WTC11 (cell line): ENCODE data around the gene SLC25A27. TPM values are rescaled to one million over a fixed set of nuclear protein-coding genes. Genes with fewer than 3 reads are reported as not detected.

Experiments used
- ATAC-seq: fragments of 200-7000 bp; cut with Tn5 transposase; 2 replicates; pipeline ENCODE4 v1.10.0; 2021; ENCODE audit warnings: mild to moderate bottlenecking, moderate library complexity
- CTCF ChIA-PET: fragments of 300-600 bp; sonication (Branson Sonifier 250); formaldehyde crosslinking; loops from one replicate; lab custom pipeline; 2021; ENCODE audit warnings: antibody characterized with exemption; lab: Charles Lee
- POLR2A ChIA-PET: fragments of 350-600 bp; sonication (Branson Sonifier 250); formaldehyde crosslinking; loops from one replicate; lab custom pipeline; 2021; ENCODE audit warnings: antibody characterized with exemption; lab: Charles Lee
- DNase-seq: peaks from one replicate; pipeline ENCODE4 v3.0.0; 2021; ENCODE audit warnings: low spot score
- H3K27ac Mint-ChIP-seq: 2 replicates; pipeline ENCODE4 v1.8.0; 2021; ENCODE audit warnings: mixed read lengths
- H3K27me3 Mint-ChIP-seq: 2 replicates; pipeline ENCODE4 v1.8.0; 2021; ENCODE audit warnings: low read depth, mild to moderate bottlenecking, moderate library complexity, mixed read lengths
- H3K36me3 Mint-ChIP-seq: 2 replicates; pipeline ENCODE4 v1.8.0; 2021; ENCODE audit warnings: mixed read lengths
- H3K4me1 Mint-ChIP-seq: 2 replicates; pipeline ENCODE4 v1.8.0; 2022; ENCODE audit warnings: mixed read lengths
- H3K4me3 Mint-ChIP-seq: 2 replicates; pipeline ENCODE4 v1.8.0; 2021; ENCODE audit warnings: mild to moderate bottlenecking, moderate library complexity, mixed read lengths
- H3K9me3 Mint-ChIP-seq: 2 replicates; pipeline ENCODE4 v1.8.0; 2021; ENCODE audit warnings: mixed read lengths
- AFF4 ChIP-seq: sonication (generic); formaldehyde crosslinking; IDR thresholded peaks from 2 replicates; pipeline ENCODE4 v1.8.1; 2023; ENCODE audit warnings: mild to moderate bottlenecking, missing genetic modification reagents, borderline replicate concordance
- ATF1 ChIP-seq: sonication (generic); formaldehyde crosslinking; IDR thresholded peaks from 2 replicates; pipeline ENCODE4 v1.8.1; 2023; ENCODE audit warnings: mild to moderate bottlenecking, moderate library complexity, missing genetic modification reagents
- ATF6 ChIP-seq: sonication (generic); formaldehyde crosslinking; IDR thresholded peaks from 2 replicates; pipeline ENCODE4 v1.8.1; 2023; ENCODE audit warnings: mild to moderate bottlenecking, missing genetic modification reagents
- CREB1 ChIP-seq: sonication (generic); formaldehyde crosslinking; IDR thresholded peaks from 2 replicates; pipeline ENCODE4 v1.8.0; 2023; ENCODE audit warnings: mild to moderate bottlenecking, missing genetic modification reagents
- GRHL2 ChIP-seq: fragments of 250-450 bp; sonication (Bioruptor Pico); IDR thresholded peaks from 2 replicates; pipeline ENCODE4 v1.8.0; 2022; ENCODE audit warnings: mild to moderate bottlenecking, moderate library complexity; ENCODE audit not compliant: insufficient replicate concordance, severe bottlenecking
- IRF1 ChIP-seq: sonication (generic); formaldehyde crosslinking; IDR thresholded peaks from 2 replicates; pipeline ENCODE4 v1.8.0; 2023; ENCODE audit warnings: missing genetic modification reagents
- MLX ChIP-seq: sonication (generic); formaldehyde crosslinking; IDR thresholded peaks from 2 replicates; pipeline ENCODE4 v1.8.1; 2023; ENCODE audit warnings: mild to moderate bottlenecking, missing genetic modification reagents, moderate library complexity
- NFE2L1 ChIP-seq: sonication (generic); formaldehyde crosslinking; IDR thresholded peaks from 2 replicates; pipeline ENCODE4 v1.8.1; 2023; ENCODE audit warnings: missing genetic modification reagents
- NR3C1 ChIP-seq: sonication (generic); formaldehyde crosslinking; conservative IDR thresholded peaks from 2 replicates; pipeline ENCODE4 v1.8.1; 2023; ENCODE audit warnings: low read depth, mild to moderate bottlenecking, missing genetic modification reagents
- OVOL2 ChIP-seq: fragments of 250-450 bp; sonication (Bioruptor Pico); IDR thresholded peaks from 2 replicates; pipeline ENCODE4 v1.9.0; 2021; ENCODE audit warnings: mild to moderate bottlenecking, borderline replicate concordance
- PRRX2 ChIP-seq: fragments of 250-450 bp; sonication (Bioruptor Pico); IDR thresholded peaks from 2 replicates; pipeline ENCODE4 v1.8.0; 2021; ENCODE audit warnings: mild to moderate bottlenecking
- RELA ChIP-seq: sonication (generic); formaldehyde crosslinking; IDR thresholded peaks from 2 replicates; pipeline ENCODE4 v1.8.1; 2022; ENCODE audit warnings: missing genetic modification reagents, mild to moderate bottlenecking, borderline replicate concordance
- SMAD3 ChIP-seq: sonication (generic); formaldehyde crosslinking; IDR thresholded peaks from 2 replicates; pipeline ENCODE4 v1.8.0; 2022; ENCODE audit warnings: missing genetic modification reagents, mild to moderate bottlenecking, borderline replicate concordance
- TEAD4 ChIP-seq: sonication (generic); formaldehyde crosslinking; IDR thresholded peaks from 2 replicates; pipeline ENCODE4 v1.8.0; 2022; ENCODE audit warnings: mild to moderate bottlenecking, missing genetic modification reagents
- TP53 ChIP-seq: sonication (generic); formaldehyde crosslinking; IDR thresholded peaks from 2 replicates; pipeline ENCODE4 v1.8.1; 2023; ENCODE audit warnings: mild to moderate bottlenecking, missing genetic modification reagents
- ZBTB43 ChIP-seq: sonication (generic); formaldehyde crosslinking; IDR thresholded peaks from 2 replicates; pipeline ENCODE4 v1.8.1; 2023; ENCODE audit warnings: mild to moderate bottlenecking, missing genetic modification reagents
- ZMAT4 ChIP-seq: fragments of 250-450 bp; sonication (Bioruptor Pico); IDR thresholded peaks from 2 replicates; pipeline ENCODE4 v1.9.0; 2021; ENCODE audit warnings: mild to moderate bottlenecking
- ZNF232 ChIP-seq: sonication (generic); formaldehyde crosslinking; IDR thresholded peaks from 2 replicates; pipeline ENCODE4 v1.8.0; 2022; ENCODE audit warnings: mild to moderate bottlenecking, missing genetic modification reagents
- ZNF425 ChIP-seq: fragments of 250-450 bp; sonication (Bioruptor Pico); conservative IDR thresholded peaks from 2 replicates; pipeline ENCODE4 v1.9.0; 2021; ENCODE audit warnings: mild to moderate bottlenecking
- ZNF671 ChIP-seq: fragments of 250-450 bp; sonication (Bioruptor Pico); IDR thresholded peaks from 2 replicates; pipeline ENCODE4 v1.8.0; 2021; ENCODE audit warnings: mild to moderate bottlenecking
- total RNA-seq: library from RNA; stranded (reverse); gene quantifications from 3 replicates; pipeline ENCODE4 v1.2.3, GENCODE V29; 2021

The SLC25A27 gene
- total RNA-seq, 1 experiment from 2014 or later = 10.9 TPM

- Mint-ChIP-seq H3K27me3 (no peaks in the 10 kb centered on the region), H3K9me3 (no peaks in the 10 kb centered on the region), H3K36me3 (no peaks in the 10 kb centered on the region), H3K4me3 (no peak overlapping the region)
- DNase-seq = no peak
- CTCF ChIA-PET = no interaction called here
- TF ChIP-seq ZNF425 (CRISPR knock-in tag) (no peak), AFF4 (no peak), SMAD3 (CRISPR knock-in tag) (no peak), PRRX2 (CRISPR knock-in tag) (no peak), MLX (CRISPR knock-in tag) (no peak), OVOL2 (CRISPR knock-in tag) (no peak), ZBTB43 (CRISPR knock-in tag) (no peak), GRHL2 (CRISPR knock-in tag) (no peak), NR3C1 (CRISPR knock-in tag) (no peak), ATF1 (no peak), RELA (CRISPR knock-in tag) (no peak), TP53 (no peak), CREB1 (CRISPR knock-in tag) (no peak), NFE2L1 (CRISPR knock-in tag) (no peak), IRF1 (CRISPR knock-in tag) (no peak), TEAD4 (CRISPR knock-in tag) (no peak), ATF6 (CRISPR knock-in tag) (no peak), ZMAT4 (CRISPR knock-in tag) (no peak), ZNF671 (CRISPR knock-in tag) (no peak), ZNF232 (CRISPR knock-in tag) (no peak)
- TF ChIP-seq, all 79 proteins: peak for 0
- Mint-ChIP-seq H3K4me1 (peaks cover 9% of the 10 kb centered on the region), H3K27ac (no peak overlapping the region)
- peak; percentile 90 for ATAC-seq
- POLR2A ChIA-PET = no interaction called here
Observed at GRCh38 chr6:46677314-46677654, 24.5 kb downstream of the SLC25A27 start.
